ENCODE data around the gene SOS1. TPM values are rescaled to one million over a fixed set of nuclear protein-coding genes. Genes with fewer than 3 reads are reported as not detected.

Gene SOS1
- polyA plus RNA-seq, 3 donors = 51.3 to 61.8 (median 55.6) TPM

DNA sequence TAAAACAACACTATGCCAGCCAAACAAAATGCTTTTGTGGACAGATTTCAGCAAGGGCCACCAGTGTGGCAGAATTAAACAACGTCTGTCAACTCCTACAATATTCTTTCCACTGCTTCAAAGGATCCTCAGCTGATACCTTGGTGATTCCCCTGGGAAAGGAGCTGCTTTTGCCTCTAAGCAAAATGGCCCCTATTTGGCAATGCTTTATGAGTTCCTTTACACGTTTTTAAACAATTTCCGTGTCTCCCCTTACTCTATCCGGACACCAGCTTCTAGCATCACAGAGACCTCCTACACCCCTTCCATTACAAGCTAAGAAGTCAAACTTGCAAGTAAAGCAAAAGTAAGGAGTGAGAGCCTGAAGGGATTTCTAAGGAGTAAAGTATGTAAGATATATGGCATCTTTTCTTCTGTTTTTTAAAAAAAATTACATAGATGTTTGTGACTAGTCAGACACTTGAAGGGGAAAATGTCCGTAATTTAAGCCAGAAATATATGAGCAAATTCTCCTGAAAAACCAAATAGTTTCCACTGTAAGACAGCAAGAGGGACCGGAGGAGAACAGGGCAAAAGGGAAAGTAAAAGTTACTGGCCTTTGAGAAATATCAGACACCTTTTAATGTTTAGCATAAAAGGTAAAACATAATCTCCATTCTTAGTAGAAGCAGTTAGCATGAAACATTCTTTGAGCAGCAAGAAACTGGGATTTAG, 1.9 kb downstream of the SOS1 start:
- no peak for DNase-seq (ENCODE audit: extremely low read depth in 1 of 11, low read depth in 9 of 11, low spot score in 4 of 11)

DNA sequence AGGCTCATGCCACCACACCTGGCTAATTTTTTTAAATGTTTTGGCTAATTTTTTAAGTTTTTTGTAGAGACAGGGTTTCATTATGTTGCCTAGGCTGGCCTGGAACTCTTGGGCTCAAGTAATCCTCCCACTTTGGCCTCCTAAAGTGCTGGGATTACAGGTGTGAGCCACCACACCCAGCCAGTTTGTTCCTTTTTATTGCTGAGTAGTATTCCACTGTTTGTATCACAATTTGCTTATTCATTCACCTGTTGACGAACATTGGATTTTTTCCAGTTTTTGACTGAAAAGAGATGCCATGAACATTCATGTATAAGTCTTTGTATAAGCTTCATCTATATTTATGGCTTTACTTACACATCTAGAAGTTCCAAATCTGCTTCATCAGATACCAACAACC, 5.3 kb downstream of the SOS1 start:
- no peak for DNase-seq (ENCODE audit: extremely low read depth in 1 of 11, low read depth in 9 of 11, low spot score in 4 of 11)

DNA sequence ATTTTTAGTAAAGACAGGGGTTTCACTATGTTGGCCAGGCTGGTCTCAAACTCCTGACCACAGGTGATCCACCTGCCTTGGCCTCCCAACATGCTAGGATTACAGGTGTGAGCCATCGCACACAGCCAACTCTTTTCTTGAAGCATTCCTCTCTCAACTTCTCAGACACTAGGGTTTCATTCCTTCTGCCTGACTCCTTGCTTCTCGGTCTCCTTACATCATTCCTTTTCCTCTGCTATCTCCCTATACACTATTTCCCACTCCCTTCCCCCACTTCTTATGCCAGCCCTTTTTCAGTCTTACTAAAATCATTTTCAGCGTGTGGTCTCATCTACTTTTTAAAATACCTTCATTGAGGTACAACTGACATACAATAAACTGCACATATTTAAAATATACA, 6.1 kb downstream of the SOS1 start:
- DNase-seq (ENCODE audit: extremely low read depth in 1 of 11, low read depth in 9 of 11, low spot score in 4 of 11) = no peak

- DNase-seq (ENCODE audit: extremely low read depth in 1 of 11, low read depth in 9 of 11, low spot score in 4 of 11) = no peak
Measured at GRCh38 chr2:39109537-39109936, 11.3 kb downstream of the SOS1 start.

DNA sequence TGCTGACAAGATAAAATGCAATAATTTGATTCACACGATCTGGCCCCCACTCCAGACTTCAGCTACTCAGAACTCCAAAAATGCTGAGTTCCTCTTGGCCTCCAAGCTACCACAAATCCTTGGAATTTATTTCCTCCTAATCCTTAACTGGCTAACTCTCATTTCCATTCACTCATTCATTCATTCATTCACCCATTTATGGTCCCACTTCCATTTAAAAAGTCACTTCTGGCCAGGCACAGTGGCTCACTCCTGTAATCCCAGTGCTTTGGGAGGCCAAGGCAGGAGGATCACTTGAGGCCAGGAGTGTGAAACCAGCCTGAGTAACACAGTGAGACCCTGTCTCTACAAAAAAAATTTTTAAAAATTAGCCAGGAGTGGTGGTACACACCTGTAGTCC, 12.5 kb downstream of the SOS1 start:
- no peak for DNase-seq (ENCODE audit: extremely low read depth in 1 of 11, low read depth in 9 of 11, low spot score in 4 of 11)

- DNase-seq (ENCODE audit: extremely low read depth in 1 of 11, low read depth in 9 of 11, low spot score in 4 of 11) = no peak
Measured at GRCh38 chr2:39107724-39108273, 13.1 kb downstream of the SOS1 start.

- no peak for DNase-seq (ENCODE audit: extremely low read depth in 1 of 11, low read depth in 9 of 11, low spot score in 4 of 11)
Measured at GRCh38 chr2:39107156-39107555, 13.7 kb downstream of the SOS1 start.

DNA sequence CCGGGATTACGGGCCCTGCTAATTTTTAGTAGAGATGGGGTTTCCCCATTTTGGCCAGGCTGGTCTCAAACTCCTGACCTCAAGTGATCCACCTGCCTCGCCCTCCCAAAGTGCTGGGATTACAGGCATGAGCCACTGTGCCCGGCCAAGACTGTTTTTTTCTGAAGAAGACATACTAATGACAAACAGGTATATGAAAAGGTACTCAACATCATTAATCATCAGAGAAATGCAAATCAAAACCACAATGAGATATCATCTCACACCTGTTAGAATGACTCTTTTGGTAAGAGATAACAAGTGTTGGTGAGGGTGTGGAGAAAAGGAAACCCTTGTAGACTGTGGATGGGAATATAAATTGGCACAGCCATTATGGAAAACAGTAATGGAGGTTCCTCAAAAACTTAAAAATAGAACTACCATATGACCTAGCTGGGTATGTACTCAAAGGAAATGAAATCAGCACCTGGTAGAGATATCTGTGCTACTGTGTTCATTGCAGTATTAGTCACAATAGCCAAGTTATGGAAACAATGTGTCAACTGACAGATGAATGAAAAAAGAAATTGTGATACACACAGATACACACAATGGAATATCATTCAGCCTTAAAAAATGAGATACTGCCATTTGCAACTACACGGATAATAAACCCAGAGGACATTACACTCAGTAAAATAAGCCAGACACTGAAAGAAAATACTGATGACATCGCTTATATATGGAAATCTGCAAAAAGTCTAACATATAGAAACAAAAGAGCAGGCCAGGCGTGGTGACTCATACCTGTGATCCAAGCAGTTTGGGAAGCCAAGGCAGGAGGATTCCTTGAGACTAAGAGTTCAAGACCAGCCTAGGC, 20.8 kb downstream of the SOS1 start:
- no peak for DNase-seq (ENCODE audit: extremely low read depth in 1 of 11, low read depth in 9 of 11, low spot score in 4 of 11)

- DNase-seq (ENCODE audit: extremely low read depth in 1 of 11, low read depth in 9 of 11, low spot score in 4 of 11) = no peak
Measured at GRCh38 chr2:39099310-39099869, 21.5 kb downstream of the SOS1 start.

- no peak for DNase-seq (ENCODE audit: extremely low read depth in 1 of 11, low read depth in 9 of 11, low spot score in 4 of 11)
Measured at GRCh38 chr2:39095624-39096023, 25.2 kb downstream of the SOS1 start.

- DNase-seq (ENCODE audit: extremely low read depth in 1 of 11, low read depth in 9 of 11, low spot score in 4 of 11) = peak in 3 of 11 donors; percentile 12 to 19 (median 17)
Measured at GRCh38 chr2:39094717-39095363, 26.0 kb downstream of the SOS1 start.

DNA sequence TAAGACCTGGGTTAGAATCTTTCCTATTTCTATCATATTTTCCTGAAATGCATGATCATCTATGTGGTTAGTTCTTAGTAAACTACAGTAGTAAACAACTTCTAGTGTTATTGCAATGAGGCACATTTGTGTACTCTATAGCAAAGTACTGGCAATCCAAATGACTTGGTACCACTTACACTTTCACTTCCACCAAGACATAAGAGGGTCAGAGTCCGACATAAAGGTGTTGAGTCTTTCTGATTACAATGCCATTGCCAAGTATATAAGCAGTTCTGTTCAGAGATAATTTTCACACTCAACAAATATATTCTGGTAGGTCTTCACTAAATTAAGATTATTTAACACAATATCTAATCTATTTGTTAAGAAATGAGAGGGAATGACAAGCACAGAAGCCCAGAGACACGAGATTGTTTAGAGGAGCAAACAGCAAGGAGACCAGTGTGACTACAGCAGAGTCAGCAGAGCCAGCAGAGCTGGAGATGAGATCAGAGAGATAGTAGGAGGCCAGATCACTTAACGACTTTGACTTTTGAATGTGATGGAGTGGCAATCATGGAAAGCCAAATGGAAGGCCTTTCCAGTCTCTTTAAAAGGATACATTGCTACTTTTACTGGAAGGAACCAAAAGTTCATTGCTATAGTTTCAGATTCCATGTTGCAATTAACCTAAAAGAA, 27.5 kb downstream of the SOS1 start:
- no peak for DNase-seq (ENCODE audit: extremely low read depth in 1 of 11, low read depth in 9 of 11, low spot score in 4 of 11)

- no peak for DNase-seq (ENCODE audit: extremely low read depth in 1 of 11, low read depth in 9 of 11, low spot score in 4 of 11)
Measured at GRCh38 chr2:39091543-39091942, 29.3 kb downstream of the SOS1 start.

DNA sequence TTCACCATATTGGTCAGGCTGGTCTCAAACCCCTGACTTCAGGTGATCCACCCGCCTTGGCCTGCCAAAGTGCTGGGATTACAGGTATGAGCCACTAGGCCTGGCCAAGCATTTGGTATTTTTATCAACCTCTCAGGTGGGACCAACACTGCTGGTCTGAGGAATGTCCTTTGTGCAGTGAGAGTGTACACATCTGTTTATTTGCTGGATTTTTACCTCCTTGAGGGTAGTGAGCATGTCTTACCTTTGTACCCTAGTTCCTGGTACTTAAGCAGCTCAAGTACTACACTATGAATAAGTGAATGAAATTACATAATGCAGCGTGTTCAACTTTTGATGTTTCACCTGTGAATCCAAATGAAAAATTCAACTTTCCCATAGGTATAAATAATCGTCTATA, 29.8 kb downstream of the SOS1 start:
- DNase-seq (ENCODE audit: extremely low read depth in 1 of 11, low read depth in 9 of 11, low spot score in 4 of 11) = no peak

DNA sequence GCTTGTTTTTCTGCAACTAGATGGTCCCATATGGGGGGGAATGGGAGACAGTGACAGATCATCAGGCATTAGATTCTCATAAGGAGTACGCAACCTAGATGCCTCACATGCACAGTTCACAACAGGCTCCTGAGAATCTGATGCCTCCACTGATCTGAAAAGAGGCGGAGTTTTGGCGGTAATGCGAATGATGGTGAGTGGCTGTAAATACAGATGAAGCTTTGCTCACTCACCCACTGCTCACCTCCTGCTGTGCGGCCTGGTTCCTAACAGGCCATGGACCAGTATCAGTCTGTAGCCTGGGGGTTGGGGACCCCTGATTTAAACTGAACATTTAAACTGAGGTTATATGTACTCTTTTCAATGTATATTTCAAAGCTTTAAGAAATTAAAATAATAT, 40.7 kb downstream of the SOS1 start:
- no peak for DNase-seq (ENCODE audit: extremely low read depth in 1 of 11, low read depth in 9 of 11, low spot score in 4 of 11)

DNA sequence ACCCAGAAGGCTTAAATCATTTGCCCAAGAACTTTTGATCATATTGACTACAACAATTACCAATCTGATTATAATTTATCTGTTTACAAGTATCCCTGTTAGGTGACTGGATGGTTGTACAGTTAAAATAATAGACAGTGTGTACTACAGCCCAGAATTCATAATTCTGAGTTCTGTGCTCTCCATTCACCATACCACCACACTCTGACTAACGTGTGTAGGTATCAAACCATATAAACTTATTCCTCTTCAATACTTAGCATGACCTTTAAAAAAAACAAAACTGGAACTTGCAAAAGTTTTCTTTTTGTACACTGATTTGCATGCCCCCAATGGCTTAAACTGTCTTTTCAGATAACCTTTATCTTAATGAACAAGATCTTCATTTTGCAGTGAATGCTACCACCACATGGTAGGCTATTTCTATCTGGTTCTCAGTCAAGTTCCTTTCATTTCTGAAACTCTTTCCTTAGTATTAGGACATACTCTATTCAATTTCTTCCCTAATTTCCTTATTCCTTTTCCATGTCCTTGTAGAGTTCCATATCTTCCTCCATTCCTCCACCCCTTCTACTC, 50.9 kb downstream of the SOS1 start:
- no peak for DNase-seq (ENCODE audit: extremely low read depth in 1 of 11, low read depth in 9 of 11, low spot score in 4 of 11)

GRCh38 chr2:39069136-39069515, 51.7 kb downstream of the SOS1 start:
- DNase-seq (ENCODE audit: extremely low read depth in 1 of 11, low read depth in 9 of 11, low spot score in 4 of 11) = no peak

DNA sequence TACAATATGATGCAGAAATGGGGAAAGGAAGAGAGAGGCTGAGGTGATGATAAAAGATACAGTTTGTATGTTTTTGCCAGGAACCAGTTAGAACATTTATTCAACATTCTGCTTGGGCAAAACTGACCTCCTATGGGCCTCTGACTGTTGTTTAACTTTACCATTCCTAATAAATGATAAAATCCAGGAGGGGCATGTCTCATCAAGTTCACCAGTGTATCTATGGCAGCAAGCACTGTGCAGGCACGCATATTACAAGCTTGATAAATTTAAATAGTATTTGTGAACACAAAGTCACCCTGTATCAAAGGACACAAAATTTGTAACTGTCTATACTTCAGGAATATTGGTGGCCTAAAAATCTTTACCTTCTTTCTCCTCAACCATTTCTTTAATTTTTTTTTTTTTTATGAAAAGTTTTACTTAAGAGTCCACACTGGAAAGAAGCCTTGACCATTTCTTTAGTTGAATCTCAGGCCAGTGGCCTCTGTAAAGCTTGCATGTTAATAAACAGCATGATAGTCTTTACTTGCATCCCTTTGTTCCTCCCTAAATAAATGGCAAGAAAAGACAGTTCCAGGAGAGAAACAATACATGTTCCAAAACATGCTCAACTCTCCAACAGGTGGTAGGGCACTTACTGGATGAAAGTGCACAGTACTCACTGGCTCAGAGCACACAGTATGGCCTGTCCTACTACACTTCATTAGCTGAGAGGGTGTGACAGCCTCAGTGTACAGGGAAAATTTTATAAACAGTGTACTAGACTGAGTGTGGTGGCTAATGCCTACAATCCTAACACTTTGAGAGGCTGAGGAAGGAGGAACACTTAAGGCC, 52.3 kb downstream of the SOS1 start:
- DNase-seq (ENCODE audit: extremely low read depth in 1 of 11, low read depth in 9 of 11, low spot score in 4 of 11) = no peak
